Osteoblast (primary cell): ENCODE measurements around the gene PIEZO2. TPM values are rescaled to one million over a fixed set of nuclear protein-coding genes. Genes with fewer than 3 reads are reported as not detected.

Source experiments
- DNase-seq: peaks from one replicate; pipeline ENCODE4 v3.0.0; 2011; ENCODE audit warnings: low spot score, mixed read lengths; ENCODE audit not compliant: insufficient read length; ENCODE audit errors: missing footprints
- H2AFZ ChIP-seq: 2 replicates; pipeline ENCODE4 v1.6.0; 2011; ENCODE audit warnings: mild to moderate bottlenecking, low read length
- H3K27ac ChIP-seq: 2 replicates; pipeline ENCODE4 v1.5.1; 2011; ENCODE audit warnings: mild to moderate bottlenecking, low read depth, low read length, moderate library complexity
- H3K27me3 ChIP-seq: 2 replicates; pipeline ENCODE4 v1.6.0; 2012; ENCODE audit warnings: mild to moderate bottlenecking, control low read depth, inconsistent platforms, low read length, moderate library complexity; ENCODE audit not compliant: insufficient read depth
- H3K36me3 ChIP-seq: 2 replicates; pipeline ENCODE4 v1.5.1; 2011; ENCODE audit warnings: mild to moderate bottlenecking, low read length, control low read depth, moderate library complexity; ENCODE audit not compliant: insufficient read depth
- H3K4me1 ChIP-seq: 2 replicates; pipeline ENCODE4 v1.5.1; 2011; ENCODE audit warnings: mild to moderate bottlenecking, low read length, control low read depth, moderate library complexity; ENCODE audit not compliant: insufficient read depth
- H3K4me2 ChIP-seq: 2 replicates; pipeline ENCODE4 v1.6.0; 2011; ENCODE audit warnings: mild to moderate bottlenecking, low read length; ENCODE audit not compliant: insufficient read depth
- H3K4me3 ChIP-seq: fragments of 200-600 bp; sonication (generic); 3 replicates; pipeline ENCODE4 v1.5.1; 2012; ENCODE audit warnings: mild to moderate bottlenecking, low read length, inconsistent platforms; ENCODE audit not compliant: insufficient read depth
- H3K79me2 ChIP-seq: 2 replicates; pipeline ENCODE4 v1.6.0; 2012; ENCODE audit warnings: mild to moderate bottlenecking, low read length, control low read depth, inconsistent platforms; ENCODE audit not compliant: insufficient read depth
- H3K9me3 ChIP-seq: 2 replicates; pipeline ENCODE4 v1.5.1; 2011; ENCODE audit warnings: low read depth, low read length, control low read depth
- H4K20me1 ChIP-seq: 2 replicates; pipeline ENCODE4 v1.6.0; 2012; ENCODE audit warnings: mild to moderate bottlenecking, low read length, control low read depth; ENCODE audit not compliant: insufficient read depth
- CTCF ChIP-seq: IDR thresholded peaks from 2 replicates; pipeline ENCODE4 v1.5.1; 2011; ENCODE audit warnings: mild to moderate bottlenecking, low read depth, low read length, moderate library complexity; ENCODE audit errors: extremely low read depth
- total RNA-seq: library from RNA; depleted of rRNA; stranded (reverse); fragments of >200 nt; gene quantifications from 2 replicates; pipeline ENCODE4 v1.2.3, GENCODE V29; 2012

The PIEZO2 gene
- total RNA-seq, 1 donor = 46.7 TPM

- no peaks in the 10 kb centered on the region for H3K36me3 ChIP-seq
- DNase-seq = peak; percentile 50
These were observed 59.2 kb downstream of the PIEZO2 start for GRCh38 chr18:11089931-11090715.

GRCh38 chr18:11081009-11081532, 68.3 kb downstream of the PIEZO2 start:
- Histone ChIP-seq H3K79me2 (no peaks in the 10 kb centered on the region), H3K4me3 (no peak overlapping the region), H3K4me1 (no peaks in the 10 kb centered on the region), H3K27me3 (no peaks in the 10 kb centered on the region), H3K36me3 (no peaks in the 10 kb centered on the region), H4K20me1 (no peaks in the 10 kb centered on the region), H3K9me3 (no peaks in the 10 kb centered on the region), H2AFZ (no peak overlapping the region), H3K27ac (no peak overlapping the region), H3K4me2 (no peak overlapping the region)
- DNase-seq = no peak
- TF ChIP-seq CTCF = no peak

More at GRCh38 chr18:11089931-11090715, 59.2 kb downstream of the PIEZO2 start:
- Histone ChIP-seq H2AFZ (no peak overlapping the region), H3K4me1 (no peaks in the 10 kb centered on the region), H3K4me2 (no peak overlapping the region), H3K4me3 (no peak overlapping the region), H3K79me2 (no peaks in the 10 kb centered on the region), H3K9me3 (no peaks in the 10 kb centered on the region), H4K20me1 (no peaks in the 10 kb centered on the region), H3K27ac (no peak overlapping the region), H3K27me3 (no peaks in the 10 kb centered on the region)
- TF ChIP-seq CTCF = no peak

- Histone ChIP-seq H3K27me3 (no peaks in the 10 kb centered on the region), H3K4me1 (no peaks in the 10 kb centered on the region), H3K9me3 (no peaks in the 10 kb centered on the region), H3K4me3 (no peak overlapping the region), H3K79me2 (no peaks in the 10 kb centered on the region), H3K36me3 (no peaks in the 10 kb centered on the region), H4K20me1 (no peaks in the 10 kb centered on the region), H2AFZ (no peak overlapping the region), H3K4me2 (no peak overlapping the region), H3K27ac (no peak overlapping the region)
- no peak for TF ChIP-seq CTCF
- DNase-seq = no peak
These were observed 70.9 kb downstream of the PIEZO2 start for GRCh38 chr18:11078491-11078890.

GRCh38 chr18:11077548-11078187, 71.7 kb downstream of the PIEZO2 start:
- Histone ChIP-seq H3K4me3 (no peak overlapping the region), H3K27me3 (no peaks in the 10 kb centered on the region), H3K27ac (no peak overlapping the region), H3K9me3 (no peaks in the 10 kb centered on the region), H3K4me1 (no peaks in the 10 kb centered on the region), H4K20me1 (no peaks in the 10 kb centered on the region), H2AFZ (no peak overlapping the region), H3K4me2 (no peak overlapping the region), H3K79me2 (no peaks in the 10 kb centered on the region), H3K36me3 (no peaks in the 10 kb centered on the region)
- no peak for TF ChIP-seq CTCF
- no peak for DNase-seq
